ENCODE results near the gene UBE2O.
A peak's percentile ranks its signal among the peaks of the same experiment; 100 is the strongest.
"Not testable (repeated sequence)": the region's sequence is repeated elsewhere in the genome, so short reads cannot be mapped to it uniquely, and the experiment has no call there.

Gene UBE2O

DNA sequence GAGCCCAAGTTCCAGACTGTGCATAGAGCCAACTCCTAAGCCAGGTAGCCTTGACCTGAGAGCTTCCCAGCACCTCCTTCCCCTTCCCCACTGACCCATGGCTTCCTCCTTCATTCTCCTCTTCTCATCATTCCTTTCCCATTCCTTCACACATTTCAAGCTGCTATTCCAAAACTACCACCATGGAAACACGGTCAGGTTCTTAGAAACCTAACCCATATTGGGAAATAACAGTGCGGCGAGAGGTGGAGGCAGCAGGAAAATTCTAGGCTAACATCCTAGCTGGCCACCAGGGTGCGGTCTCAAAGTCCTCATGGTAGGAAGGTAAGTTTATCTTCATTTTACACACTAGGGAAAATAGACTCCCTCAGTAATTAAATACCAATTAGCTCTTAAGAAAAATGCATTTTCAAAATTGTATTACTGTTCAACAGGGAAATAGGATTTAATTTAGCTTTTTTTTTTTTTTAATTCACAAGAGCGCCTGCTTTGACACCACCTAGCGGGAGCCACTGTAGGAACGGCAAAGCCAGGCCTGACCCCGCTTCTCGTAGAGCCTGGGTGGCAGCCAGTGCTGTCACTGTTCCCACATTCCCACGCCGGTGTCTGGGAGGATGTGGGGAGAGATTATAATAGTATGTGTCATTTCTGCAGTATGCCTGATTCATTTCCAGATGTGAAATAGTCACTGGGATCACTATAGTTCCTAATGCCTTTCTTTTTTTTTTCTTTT, 82.5 kb downstream of the UBE2O start:
- no peak for DNase-seq (ENCODE audit: low read depth)

DNA sequence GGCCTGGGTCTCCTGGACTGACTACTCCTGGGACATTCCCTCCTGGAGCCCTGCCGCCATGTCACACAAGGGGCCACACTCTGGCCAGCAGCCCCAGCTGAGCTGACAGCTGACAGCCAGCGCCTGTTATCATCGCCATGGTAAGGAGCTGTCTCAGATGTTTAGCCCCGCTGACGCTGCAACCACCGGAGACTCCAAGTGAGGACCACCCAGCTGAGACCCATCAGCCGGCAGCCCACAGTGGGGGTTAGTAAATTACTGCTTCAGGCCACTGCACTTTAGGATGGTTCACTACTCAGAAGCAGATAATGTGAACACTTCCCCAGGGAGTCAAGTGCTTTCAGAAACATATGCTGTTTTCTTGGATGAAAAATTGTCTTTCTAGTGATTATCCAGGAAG, 83.1 kb downstream of the UBE2O start:
- DNase-seq (ENCODE audit: low read depth), result no peak

DNA sequence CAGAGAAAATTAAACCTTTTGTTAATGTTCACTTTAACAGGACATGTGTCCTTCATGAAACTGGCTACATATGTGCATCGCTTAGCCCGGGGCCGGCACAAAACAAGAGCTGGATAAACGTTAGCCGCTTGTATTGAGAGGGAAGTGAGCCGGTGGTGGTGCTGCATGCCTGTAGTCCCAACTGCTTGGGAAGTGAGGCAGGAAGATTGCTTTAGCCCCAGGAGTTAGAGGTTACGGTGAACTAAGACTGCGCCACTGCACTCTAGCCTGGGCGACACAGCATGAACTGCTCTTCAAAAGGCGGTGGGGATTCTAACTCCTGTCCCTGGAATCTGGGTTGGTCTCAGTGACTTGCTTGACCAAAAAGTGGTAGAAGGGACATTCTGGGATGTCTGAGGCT, 83.6 kb downstream of the UBE2O start:
- DNase-seq (ENCODE audit: low read depth), result no peak

DNA sequence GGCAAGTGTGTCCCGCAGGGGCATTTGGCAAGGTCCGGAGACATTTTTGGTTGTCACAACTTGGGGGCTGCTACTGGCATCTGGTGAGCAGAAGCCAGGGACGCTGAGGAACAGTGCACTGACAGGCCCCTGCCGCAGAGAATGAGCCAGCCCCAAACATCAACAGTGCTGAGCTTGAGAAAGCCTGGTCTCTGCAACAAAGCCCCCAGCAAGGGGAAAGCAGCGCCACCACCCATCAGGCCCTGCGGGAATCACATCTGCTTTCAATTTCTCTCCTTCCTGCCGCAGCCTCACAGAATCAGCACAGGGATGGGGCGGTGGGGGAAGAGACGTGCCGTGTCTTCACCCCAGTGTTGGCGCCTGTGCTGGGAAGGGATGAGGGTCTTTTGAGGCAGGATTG, 84.4 kb downstream of the UBE2O start:
- no peak for DNase-seq (ENCODE audit: low read depth)

DNA sequence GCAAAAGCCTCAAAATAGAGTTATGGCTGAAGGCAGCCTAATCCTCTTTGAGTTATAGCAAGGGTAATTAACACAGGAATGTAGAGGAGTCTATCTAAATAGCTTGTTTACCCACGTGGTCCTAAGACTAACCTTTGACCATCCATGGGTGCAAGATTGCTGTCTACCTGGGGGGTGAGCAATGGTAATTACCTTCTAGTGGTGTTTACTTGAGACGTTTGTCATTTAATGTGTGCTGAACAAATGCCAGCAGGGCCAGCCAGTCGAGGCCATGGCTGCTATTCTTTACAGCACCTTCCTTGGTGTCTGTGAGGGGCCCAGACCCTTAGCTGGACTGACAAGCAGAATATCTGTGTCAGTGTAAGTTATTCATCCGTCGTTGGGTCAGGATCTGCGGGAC, 85.3 kb downstream of the UBE2O start:
- no peak for DNase-seq (ENCODE audit: low read depth)

DNA sequence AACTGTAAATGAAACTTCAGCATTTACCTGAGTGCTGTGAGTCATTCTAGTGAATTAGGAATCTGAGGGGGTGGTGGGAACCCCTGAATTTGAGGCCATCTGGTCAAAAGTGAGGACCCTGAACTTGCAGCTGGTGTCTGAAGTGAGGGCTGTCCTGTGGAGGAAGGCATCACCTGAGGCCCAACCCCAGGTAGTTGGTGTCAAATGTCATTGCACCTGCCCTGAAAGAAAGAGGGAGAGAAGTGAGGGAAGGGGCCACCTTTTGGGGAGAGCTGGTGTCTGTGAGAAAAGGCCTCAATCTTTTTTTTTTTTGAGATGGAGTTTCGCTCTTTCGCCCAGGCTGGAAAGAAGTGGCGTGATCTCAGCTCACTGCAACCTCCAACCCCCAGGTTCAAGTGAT, 86.7 kb downstream of the UBE2O start:
- no peak for DNase-seq (ENCODE audit: low read depth)

DNA sequence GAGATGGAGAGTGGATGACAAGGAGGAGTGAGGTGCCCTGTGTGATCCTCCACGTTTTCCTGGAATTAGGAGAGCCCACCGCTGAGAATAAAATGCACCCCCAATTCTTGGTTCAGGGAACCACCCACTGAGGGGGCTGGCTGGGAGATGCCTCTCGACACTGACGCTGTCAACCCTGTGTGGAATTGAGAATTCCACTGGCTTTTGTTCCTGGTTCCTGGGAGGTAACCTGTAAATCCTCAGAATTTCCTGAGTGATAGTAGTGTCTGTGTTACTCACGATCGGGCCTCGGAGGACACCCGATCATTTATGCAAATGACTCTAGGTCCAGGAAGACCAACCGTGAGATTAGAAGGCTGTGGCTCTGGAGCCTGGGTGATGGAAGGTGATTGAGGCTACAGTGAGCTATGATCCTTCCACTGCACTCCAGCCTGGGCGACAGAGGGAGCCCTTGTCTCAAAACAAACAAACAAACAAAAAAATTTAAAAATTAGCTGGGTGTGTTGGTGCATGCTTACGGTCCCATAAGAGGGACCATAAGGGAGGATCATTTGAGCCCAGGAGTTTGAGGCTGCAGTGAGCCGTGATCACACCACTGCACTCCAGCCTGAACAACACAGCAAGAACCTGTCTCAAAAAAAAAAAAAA, 87.6 kb downstream of the UBE2O start:
- DNase-seq (ENCODE audit: low read depth), result no peak

DNA sequence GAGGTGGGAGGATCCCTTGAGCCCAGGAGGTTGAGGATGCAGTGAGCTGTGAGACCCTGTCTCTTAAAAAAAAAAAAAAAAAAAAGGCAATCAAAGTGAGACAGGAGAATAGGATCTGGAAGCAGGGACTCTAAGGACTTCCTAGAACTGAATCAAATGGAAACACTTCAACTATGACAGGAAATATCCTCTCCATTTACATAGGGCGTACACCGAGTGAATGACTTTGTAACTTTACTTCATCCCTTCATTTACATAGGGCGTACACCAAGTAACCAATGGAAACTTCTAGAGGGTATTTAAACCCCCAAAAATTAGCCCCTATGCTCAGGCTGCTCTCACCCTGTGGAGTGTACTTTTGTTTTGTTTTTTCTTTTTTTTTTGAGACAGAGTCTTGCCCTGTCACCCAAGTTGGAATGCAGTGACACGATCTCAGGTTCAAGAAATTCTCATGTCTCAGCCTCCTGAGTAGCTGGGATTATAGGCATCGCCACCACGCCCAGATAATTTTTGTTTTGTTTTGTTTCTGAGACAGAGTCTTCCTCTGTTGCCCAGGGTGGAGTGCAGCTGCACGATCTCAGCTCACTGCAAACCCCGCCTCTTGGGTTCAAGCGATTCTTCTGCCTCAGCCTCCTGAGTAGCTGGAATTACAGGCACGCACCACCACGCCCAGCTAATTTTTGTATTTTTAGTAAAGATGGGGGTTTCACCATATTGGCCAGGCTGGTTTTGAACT, 89.7 kb downstream of the UBE2O start:
- DNase-seq (ENCODE audit: low read depth), result no peak

DNA sequence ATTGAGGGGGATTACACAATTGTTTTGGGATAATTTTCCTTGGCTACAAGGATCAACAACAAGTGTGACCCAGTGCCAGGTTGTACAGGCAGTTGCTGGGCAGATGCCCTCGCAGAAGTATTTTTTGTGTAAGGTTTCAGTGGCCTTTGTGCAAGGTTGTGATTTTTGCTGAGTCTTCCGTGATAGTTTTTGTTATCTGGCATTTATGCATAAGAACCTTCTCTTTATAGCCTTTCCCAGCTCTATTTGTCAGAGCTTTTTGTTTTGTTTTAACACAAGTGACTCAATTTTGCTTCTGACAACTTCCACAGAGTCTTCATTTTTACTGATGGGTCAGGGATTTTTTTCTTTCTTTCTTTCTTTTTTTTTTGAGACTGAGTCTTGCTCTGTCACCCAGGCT, 92.5 kb downstream of the UBE2O start:
- DNase-seq (ENCODE audit: low read depth), result no peak

DNA sequence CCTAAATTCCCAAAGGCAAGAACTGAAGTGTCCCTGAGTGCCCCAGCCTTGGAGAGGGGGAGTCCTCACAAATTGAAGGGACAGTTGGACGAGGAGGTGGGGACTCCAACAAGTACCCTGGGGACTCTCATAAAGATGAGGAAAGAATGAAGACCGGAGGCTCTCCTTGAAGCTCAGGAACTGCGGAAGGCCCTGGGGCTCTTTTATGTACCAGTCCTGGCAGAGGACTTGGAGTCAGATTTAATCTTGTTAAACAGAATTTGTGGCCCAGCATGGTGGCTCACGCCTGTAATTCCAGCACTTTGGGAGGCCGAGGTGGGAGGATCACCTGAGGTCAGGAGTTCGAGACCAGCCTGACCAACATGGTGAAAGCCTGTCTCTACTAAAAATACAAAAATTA, 93.2 kb downstream of the UBE2O start:
- not testable (repeated sequence) for DNase-seq (ENCODE audit: low read depth)

DNA sequence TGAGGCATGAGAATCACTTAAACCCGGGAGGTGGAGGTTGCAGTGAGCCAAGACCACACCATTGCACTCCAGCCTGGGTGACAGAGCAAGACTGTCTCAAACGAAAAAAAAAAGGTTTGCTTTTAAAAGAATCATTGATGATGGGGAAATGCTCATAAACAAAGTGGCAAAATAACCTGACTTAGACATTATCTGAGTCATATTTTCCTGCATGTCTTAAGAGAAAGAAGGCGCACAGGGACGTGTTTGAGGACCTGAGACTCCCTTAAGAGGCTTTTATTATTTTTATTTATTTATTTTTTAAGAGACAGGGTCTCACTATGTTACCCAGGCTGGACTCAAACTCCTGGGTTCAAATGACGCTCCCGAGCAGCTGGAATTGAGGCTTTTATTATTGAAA, 93.6 kb downstream of the UBE2O start:
- DNase-seq (ENCODE audit: low read depth), result no peak

DNA sequence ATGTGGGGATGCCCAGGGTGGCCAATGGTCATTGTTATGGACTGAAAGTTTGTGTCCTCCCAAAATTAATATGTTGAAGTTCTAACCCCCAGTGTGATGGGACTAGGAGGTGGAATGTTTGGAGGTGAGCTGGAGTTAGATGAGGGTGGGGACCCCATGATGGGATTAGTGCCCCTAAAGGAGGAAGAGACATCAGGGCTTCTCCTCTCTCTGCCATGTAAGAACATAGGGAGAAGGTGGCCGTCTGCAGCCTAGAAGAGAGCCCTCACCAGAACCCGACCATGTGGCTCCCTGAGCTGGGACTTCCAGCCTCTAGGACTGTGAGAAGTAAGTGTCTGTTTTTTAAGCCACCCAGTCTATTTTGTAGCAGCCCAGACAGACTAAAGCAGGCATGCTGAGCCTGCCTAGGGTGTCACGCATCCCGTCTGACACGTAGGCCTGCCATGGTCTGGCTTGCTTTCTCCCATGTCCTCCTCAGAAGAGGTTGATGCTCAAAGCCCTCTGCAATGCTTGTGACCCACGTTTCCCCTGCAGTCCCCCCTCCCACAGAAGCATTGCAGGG, 95.3 kb downstream of the UBE2O start:
- no peak for DNase-seq (ENCODE audit: low read depth)

DNA sequence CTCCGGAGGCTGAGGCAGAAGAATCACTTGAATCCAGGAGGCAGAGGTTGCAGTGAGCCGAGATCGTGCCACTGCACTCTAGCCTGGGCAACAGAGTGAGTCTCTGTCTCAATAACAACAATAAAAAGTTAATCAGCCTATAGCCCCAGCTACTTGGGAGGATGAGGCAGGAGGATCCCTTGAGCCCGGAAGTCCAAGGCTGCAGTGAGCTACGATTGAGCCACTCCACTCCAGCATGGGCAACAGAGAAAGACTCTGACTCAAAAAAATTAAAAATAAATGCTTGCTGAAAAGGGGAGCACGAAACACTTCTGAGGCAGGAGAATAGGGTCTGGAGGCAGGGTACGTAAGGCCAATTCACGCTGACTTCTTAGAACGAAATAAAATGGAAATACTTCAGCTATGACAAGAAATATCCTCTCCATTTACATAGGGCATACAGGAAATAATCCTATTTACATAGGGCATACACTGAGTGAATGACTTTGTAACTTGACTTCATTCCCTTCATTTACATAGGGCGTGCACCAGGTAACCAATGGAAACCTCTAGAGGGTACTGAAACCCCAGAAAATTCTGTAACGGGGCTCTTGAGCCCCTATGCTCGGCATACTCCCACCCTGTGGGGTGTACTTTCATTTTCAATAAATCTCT, 96.0 kb downstream of the UBE2O start:
- no peak for DNase-seq (ENCODE audit: low read depth)

DNA sequence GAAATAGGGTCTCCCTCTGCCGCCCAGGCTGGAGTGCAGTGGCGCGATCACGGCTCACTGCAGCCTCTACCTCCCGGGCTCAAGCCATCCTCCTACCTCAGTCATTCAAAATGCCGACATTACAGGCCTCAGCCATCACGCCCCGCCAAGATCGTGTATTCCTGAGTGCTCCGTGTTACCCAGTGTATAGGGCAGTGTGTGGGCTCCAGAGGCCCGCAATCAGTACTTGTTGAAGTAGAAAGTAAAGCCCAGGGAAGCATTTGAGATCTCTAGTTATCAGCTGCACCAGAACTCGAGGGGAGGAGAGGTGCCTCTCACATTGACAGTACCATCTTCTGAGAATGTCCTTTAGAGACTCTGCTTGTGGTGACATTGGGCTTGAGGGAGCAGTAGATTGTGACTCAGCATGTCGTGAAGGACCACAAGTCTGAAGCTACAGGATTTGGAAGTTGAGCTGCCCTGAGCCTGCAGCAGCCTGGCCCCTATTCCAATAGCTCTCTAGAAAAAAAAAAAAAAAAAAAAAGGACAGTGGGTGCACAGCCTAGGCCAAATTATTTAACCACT, 98.1 kb downstream of the UBE2O start:
- DNase-seq (ENCODE audit: low read depth), result no peak

DNA sequence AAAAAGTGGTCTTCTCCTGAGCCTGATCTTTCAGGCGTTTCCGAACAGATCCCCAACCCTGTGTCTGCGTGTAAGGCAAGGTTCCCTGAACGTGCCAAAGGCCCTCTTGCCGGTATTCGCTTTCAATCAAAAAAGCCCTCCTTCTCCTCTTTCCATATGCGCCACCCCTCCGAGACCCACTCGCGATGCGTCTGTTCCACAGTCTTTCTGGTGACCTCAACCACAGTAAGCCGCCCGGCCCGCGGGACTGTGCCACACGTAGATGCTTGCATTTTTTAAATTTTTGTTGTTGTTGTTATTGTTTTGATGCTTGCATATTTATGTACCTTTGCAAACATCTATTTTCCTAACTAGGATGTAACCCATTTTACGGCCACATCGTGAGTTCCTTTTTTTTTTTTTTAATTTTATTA, 98.6 kb downstream of the UBE2O start:
- no peak for DNase-seq (ENCODE audit: low read depth)

DNA sequence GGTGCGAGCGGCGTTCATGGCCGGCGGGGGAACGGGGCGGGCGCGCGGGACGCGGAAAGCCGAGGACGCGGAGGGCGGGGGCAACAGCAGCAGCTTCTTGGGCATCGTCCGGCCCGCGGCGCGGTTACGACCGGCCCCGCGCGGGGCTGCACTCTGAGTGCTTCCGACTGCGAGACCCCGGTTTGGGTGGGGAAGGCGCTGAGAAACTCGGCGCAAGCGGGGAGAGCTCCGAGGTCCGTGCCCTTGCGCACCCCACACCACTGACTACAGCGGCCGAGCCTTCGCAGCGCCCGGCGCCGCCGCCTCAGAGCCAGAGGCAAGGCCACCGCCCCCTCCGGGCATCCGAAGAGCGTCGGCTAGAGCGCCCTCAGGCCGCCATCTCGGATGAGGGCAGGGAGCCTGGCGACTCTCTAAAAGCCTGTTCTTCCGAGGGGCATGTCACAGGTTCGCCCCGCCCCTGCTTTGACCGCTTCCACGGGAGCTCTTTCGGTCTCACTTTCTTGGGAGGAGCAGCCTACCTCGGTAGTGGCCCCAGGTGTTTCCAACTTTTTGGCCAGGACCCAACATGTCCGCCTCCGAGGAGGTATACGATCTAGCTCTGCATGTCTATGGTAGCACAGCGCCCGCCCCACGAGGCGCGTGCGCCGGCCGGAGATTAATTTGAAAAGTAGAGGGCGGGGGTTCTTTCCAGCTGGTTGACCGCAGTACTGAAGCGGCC, 99.2 kb downstream of the UBE2O start, which contains the start of gene PRPSAP1:
TSS of gene PRPSAP1 (minus strand) at position 318 of the 718 bp plus-strand sequence. CDS start at position 105, 213 bp downstream.
- DNase-seq (ENCODE audit: low read depth), result peak; percentile 79

DNA sequence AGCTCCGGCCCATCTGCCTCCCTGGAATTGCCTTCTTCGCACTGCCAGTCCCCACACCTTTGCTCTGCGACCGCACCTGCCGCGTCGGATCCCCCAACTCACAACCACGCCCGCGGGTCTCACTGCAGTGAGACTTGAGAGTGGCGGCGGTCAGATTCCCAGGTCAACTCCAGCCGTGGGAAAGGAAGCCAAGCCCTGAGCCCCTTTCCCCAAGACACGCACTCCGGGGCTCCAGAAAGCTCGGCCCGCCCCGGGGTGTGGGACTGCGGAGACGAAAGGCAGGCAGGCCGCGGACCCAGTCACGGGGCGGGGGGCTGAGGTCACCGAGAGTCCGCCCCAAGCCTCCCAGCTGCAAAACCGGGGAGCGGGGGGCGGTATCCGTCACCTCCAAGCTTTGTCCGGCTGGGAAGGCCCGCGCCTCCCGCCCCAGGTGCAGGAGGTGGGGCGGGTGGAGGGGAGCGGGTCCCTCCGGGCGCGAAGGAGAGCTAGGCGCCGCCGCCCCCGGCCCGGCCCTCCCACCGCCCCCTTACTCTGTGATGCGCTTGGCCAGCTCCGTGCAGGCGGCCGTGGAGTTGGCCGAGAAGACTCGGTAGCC, 99.9 kb downstream of the UBE2O start:
- peak; percentile 9 for DNase-seq (ENCODE audit: low read depth)

DNA sequence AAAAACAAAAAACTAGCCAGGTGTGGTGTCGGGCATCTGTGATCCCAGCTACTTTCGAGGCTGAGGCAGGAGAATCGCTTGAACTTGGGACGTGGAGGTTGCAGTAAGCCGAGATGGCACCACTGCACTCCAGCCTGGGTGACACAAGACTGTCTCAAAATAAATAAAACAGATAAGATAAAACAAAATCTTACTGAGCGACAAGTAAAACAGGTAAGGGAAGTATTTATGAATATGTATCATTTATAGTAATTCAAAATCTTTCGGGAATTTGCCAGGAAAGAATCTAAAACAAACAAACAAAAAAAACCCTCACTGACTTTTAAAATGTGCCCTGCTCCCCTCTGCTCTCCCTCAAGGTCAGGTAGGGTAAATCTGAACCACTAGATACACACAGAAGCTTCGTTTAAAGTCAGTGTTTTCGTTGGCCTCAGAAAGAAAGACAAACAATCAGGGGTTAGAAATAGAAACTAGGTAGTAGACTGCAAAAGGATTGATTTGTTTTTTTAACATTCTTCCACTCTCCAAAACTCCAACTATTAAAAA, 101.4 kb downstream of the UBE2O start:
- no peak for DNase-seq (ENCODE audit: low read depth)

DNA sequence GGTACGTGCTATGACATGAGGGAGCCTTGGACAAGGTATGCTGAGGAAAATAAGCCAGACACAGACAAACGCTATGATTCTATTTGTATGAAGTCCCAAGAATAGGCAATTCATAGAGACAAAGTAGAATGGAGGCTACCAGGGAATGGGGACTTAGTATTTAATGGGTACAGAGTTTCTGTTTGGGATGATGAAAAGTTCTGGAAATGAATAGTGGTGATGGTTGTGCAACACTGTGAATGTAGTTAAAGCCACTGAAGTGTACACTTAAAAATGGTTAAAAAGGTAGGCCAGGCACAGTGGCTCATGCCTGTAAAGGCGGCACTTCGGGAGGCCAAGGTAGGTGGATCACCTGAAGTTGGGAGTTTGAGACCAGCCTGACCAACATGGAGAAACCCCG, 102.5 kb downstream of the UBE2O start:
- DNase-seq (ENCODE audit: low read depth), result no peak

DNA sequence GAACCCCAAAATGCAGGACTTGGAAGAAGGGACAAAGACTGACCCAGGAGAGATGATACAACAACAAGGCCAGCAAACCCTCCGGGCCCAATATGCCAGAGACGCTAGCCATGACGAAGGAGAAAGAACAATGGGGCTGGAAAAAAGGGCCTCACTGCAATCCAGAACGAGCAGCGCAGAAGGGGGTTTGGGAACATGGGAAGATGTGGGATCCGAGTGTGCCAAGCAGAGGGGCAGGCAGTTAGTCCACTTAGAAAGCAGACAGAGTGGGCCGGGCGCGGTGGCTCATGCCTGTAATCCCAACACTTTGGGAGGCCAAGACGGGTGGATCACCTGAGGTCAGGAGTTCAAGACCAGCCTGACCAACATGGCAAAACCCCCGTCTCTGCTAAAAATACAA, 106.0 kb downstream of the UBE2O start:
- DNase-seq (ENCODE audit: low read depth), result not testable (repeated sequence)
